DOHH2 (cell line): Measurements from ENCODE around the gene SIGLEC15.

Experiments used
- EZH2phosphoT487 ChIP-seq: fragments of 200-600 bp; sonication (generic); IDR thresholded peaks from 2 replicates; pipeline ENCODE4 v1.6.1; 2017; ENCODE audit warnings: borderline replicate concordance, mild to moderate bottlenecking, antibody characterized with exemption, low read length, moderate library complexity, mixed read lengths
- TF ChIP-seq, protein P1 (sequence below): fragments of 200-600 bp; sonication (generic); IDR thresholded peaks from one replicate; pipeline ENCODE4 v1.5.1; 2014; ENCODE audit warnings: antibody characterized with exemption, mild to moderate bottlenecking, low read depth, low read length; ENCODE audit not compliant: poor library complexity, severe bottlenecking

DNA sequence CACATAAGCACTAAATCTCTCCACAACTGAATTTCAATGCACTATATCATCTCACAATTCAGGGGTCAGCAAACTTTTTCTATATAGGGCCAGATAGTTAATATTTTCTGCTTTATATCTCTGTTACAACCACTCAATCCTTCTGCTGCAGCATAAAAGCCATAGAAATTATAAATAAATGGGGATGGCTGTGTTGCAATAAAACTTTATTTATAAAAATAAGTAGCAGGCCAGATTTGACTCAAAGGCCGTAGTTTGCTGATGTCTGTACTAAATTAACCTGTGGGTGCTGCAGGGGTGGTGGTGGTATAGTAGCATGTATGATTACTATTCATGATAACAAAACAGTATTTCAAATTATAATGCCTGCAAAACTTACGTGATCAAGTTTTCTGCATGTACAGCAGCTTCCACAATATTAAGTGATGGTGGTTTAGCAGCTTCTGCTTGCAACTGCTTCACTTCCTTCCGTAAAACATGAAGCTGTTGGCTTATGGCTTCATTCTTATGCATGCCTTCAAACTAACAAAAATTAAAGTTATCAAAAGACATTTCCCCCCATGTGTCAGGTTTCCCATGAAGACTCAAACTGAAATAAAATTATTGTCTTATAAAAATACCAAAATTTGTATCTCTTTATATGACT is 64.1 kb downstream of the SIGLEC15 start:
- TF ChIP-seq, protein P1, sequence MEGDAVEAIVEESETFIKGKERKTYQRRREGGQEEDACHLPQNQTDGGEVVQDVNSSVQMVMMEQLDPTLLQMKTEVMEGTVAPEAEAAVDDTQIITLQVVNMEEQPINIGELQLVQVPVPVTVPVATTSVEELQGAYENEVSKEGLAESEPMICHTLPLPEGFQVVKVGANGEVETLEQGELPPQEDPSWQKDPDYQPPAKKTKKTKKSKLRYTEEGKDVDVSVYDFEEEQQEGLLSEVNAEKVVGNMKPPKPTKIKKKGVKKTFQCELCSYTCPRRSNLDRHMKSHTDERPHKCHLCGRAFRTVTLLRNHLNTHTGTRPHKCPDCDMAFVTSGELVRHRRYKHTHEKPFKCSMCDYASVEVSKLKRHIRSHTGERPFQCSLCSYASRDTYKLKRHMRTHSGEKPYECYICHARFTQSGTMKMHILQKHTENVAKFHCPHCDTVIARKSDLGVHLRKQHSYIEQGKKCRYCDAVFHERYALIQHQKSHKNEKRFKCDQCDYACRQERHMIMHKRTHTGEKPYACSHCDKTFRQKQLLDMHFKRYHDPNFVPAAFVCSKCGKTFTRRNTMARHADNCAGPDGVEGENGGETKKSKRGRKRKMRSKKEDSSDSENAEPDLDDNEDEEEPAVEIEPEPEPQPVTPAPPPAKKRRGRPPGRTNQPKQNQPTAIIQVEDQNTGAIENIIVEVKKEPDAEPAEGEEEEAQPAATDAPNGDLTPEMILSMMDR = no peak
- TF ChIP-seq EZH2phosphoT487 = no peak
